Esophagus muscularis mucosa (tissue), 4 donors: ENCODE results near the gene NFATC2IP. TPM values are rescaled to one million over a fixed set of nuclear protein-coding genes. Genes with fewer than 3 reads are reported as not detected.
A peak's percentile ranks its signal among the peaks of the same experiment; 100 is the strongest.

Source experiments
- DNase-seq: peaks from one replicate; pipeline ENCODE4 v3.0.0-alpha.2; 2017; ENCODE audit errors: extremely low spot score
- H3K27ac ChIP-seq, 4 donors: fragments of 200-600 bp; sonication (generic); replicated peaks in 1 of 4; 1 replicate in 3 of 4; 2 replicates in 1 of 4; pipeline ENCODE4 v1.5.1; 2016 to 2019; ENCODE audit warnings: mild to moderate bottlenecking in 1 of 4
- H3K27me3 ChIP-seq, 4 donors: fragments of 200-600 bp; sonication (generic); one replicate each; pipeline versions ENCODE4 v1.5.1 to v1.6.0; 2016 to 2019
- H3K36me3 ChIP-seq, 4 donors: fragments of 200-600 bp; sonication (generic); one replicate each; pipeline ENCODE4 v1.5.1; 2016 to 2019
- H3K4me1 ChIP-seq, 4 donors: fragments of 200-600 bp; sonication (generic); one replicate each; pipeline ENCODE4 v1.5.1; 2016 to 2019
- H3K4me3 ChIP-seq, 4 donors: fragments of 200-600 bp; sonication (generic); 1 replicate in 2 of 4; 2 replicates in 2 of 4; pipeline ENCODE4 v1.5.1; 2016 to 2019; ENCODE audit warnings: mild to moderate bottlenecking in 4 of 4, moderate library complexity in 1 of 4
- H3K9me3 ChIP-seq, 4 donors: fragments of 200-600 bp; sonication (generic); 1 replicate in 3 of 4; 2 replicates in 1 of 4; pipeline ENCODE4 v1.5.1; 2016 to 2019
- EP300 ChIP-seq: sonication (generic); formaldehyde crosslinking; IDR thresholded peaks from one replicate; pipeline ENCODE4 v1.6.1; 2017; ENCODE audit warnings: antibody characterized with exemption
- POLR2A ChIP-seq: fragments of 450-650 bp; IDR thresholded peaks from one replicate; pipeline ENCODE4 v1.6.1; 2017; ENCODE audit warnings: antibody characterized with exemption, moderate library complexity, mild to moderate bottlenecking, low read depth
- POLR2AphosphoS5 ChIP-seq, 2 donors: sonication (generic); formaldehyde crosslinking; IDR thresholded peaks; one replicate each; pipeline ENCODE4 v1.6.1; 2017; ENCODE audit warnings: antibody characterized with exemption in 2 of 2
- WGBS: methylation state at CpG from one replicate; pipeline ENCODE4 v1.1.5; 2018; 5-methylcytosine and 5-hydroxymethylcytosine counted together
- intact Hi-C: fragments of 100-400 bp; cut with DNase I; formaldehyde crosslinking; loops from one replicate; pipeline ENCODE4 v1.15.1; 2023
- total RNA-seq, 4 donors: library from RNA; depleted of rRNA; stranded (reverse); fragments of >200 nt; gene quantifications; one replicate each; pipeline versions ENCODE4 v1.1.0 to v1.2.1, GENCODE V29; 2016
- TF ChIP-seq, protein P1 (sequence below), 3 experiments: fragments of 200-600 bp in 2 of 3; fragments of 450-650 bp in 1 of 3; sonication (generic) in 2 of 3; IDR thresholded peaks; one replicate each; pipeline ENCODE4 v1.5.1; 2017 to 2019; ENCODE audit warnings: antibody characterized with exemption in 3 of 3, mild to moderate bottlenecking in 2 of 3, moderate library complexity in 1 of 3

NFATC2IP gene
- total RNA-seq, 4 donors from 2014 or later, result 15.6 to 30.3 (median 20.3) TPM

GRCh38 chr16:28982949-28983348, 32.2 kb downstream of the NFATC2IP start:
- intact Hi-C loops, result no loop called here
- Histone ChIP-seq H3K27ac (no peak overlapping the region), H3K36me3 (peaks cover 49 to 100% (median 98%) of the 10 kb centered on the region in 4 donors), H3K27me3 (no peaks in the 10 kb centered on the region), H3K4me1 (no peaks in the 10 kb centered on the region), H3K4me3 (no peak overlapping the region), H3K9me3 (peaks cover 0 to 11% (median 5%) of the 10 kb centered on the region in 4 donors)
- DNase-seq, result no peak
- 96% methylated on average over 7 of the region's 11 CpGs for WGBS
- TF ChIP-seq EP300, result no peak
- no peak for TF ChIP-seq POLR2AphosphoS5 (IDR thresholded peaks at IDR 0.05)
- no peak for TF ChIP-seq POLR2A

GRCh38 chr16:28983644-28984043, 32.9 kb downstream of the NFATC2IP start:
- peaks cover 50 to 100% (median 98%) of the 10 kb centered on the region in 4 donors for H3K36me3 ChIP-seq
- DNase-seq, result no peak
- no peaks in the 10 kb centered on the region for H3K27me3 ChIP-seq
- no peak overlapping the region for H3K27ac ChIP-seq
- H3K4me3 ChIP-seq, result no peak overlapping the region
- 98% methylated on average over 9 of the region's 18 CpGs for WGBS
- no peaks in the 10 kb centered on the region for H3K4me1 ChIP-seq
- TF ChIP-seq, protein P1, sequence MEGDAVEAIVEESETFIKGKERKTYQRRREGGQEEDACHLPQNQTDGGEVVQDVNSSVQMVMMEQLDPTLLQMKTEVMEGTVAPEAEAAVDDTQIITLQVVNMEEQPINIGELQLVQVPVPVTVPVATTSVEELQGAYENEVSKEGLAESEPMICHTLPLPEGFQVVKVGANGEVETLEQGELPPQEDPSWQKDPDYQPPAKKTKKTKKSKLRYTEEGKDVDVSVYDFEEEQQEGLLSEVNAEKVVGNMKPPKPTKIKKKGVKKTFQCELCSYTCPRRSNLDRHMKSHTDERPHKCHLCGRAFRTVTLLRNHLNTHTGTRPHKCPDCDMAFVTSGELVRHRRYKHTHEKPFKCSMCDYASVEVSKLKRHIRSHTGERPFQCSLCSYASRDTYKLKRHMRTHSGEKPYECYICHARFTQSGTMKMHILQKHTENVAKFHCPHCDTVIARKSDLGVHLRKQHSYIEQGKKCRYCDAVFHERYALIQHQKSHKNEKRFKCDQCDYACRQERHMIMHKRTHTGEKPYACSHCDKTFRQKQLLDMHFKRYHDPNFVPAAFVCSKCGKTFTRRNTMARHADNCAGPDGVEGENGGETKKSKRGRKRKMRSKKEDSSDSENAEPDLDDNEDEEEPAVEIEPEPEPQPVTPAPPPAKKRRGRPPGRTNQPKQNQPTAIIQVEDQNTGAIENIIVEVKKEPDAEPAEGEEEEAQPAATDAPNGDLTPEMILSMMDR (IDR thresholded peaks at IDR 0.05), result no peak
- no peak for TF ChIP-seq POLR2A
- TF ChIP-seq EP300, result no peak
- TF ChIP-seq POLR2AphosphoS5 (IDR thresholded peaks at IDR 0.05), result no peak
- peaks cover 0 to 11% (median 5%) of the 10 kb centered on the region in 4 donors for H3K9me3 ChIP-seq
- intact Hi-C loops, result no loop called here

DNA sequence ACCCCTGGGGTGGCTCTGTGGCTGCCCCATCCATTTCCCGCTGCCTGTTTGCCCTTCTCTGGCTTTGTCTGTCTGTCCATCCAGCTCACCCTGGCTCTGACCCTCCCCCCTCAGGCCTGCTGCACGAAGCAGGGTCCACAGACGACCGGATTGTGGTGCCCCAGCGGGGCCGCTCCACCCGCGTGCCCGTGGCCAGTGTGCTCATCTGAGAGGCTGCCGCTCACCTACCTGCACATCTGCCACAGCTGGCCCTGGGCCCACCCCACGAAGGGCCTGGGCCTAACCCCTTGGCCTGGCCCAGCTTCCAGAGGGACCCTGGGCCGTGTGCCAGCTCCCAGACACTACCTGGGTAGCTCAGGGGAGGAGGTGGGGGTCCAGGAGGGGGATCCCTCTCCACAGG, 33.4 kb downstream of the NFATC2IP start:
- Histone ChIP-seq H3K4me1 (no peaks in the 10 kb centered on the region), H3K9me3 (peaks cover 0 to 11% (median 5%) of the 10 kb centered on the region in 4 donors), H3K27me3 (no peaks in the 10 kb centered on the region), H3K4me3 (no peak overlapping the region), H3K36me3 (peaks cover 51 to 100% (median 96%) of the 10 kb centered on the region in 4 donors), H3K27ac (no peak overlapping the region)
- TF ChIP-seq EP300 (no peak), POLR2A (no peak), POLR2AphosphoS5 (IDR thresholded peaks at IDR 0.05) (no peak)
- TF ChIP-seq, protein P1 (IDR thresholded peaks at IDR 0.05), result no peak
- intact Hi-C loops, result no loop called here
- WGBS, result 74% methylated on average over 11 of the region's 12 CpGs
- DNase-seq, result no peak

GRCh38 chr16:28984619-28985135, 33.9 kb downstream of the NFATC2IP start, which contains the start of gene LAT:
TSS of gene LAT (plus strand) at chr16:28985052. CDS start at chr16:28985418, 366 bp downstream.
- intact Hi-C loops, result no loop called here
- H3K4me1 ChIP-seq, result no peaks in the 10 kb centered on the region
- H3K4me3 ChIP-seq, result peak within 1 kb of the TSS; percentile 7 to 37 (median 8)
- TF ChIP-seq EP300, result no peak
- no peak for TF ChIP-seq POLR2A
- no peak for TF ChIP-seq POLR2AphosphoS5 (IDR thresholded peaks at IDR 0.05)
- TF ChIP-seq, protein P1 (IDR thresholded peaks at IDR 0.05), result no peak
- DNase-seq, result no peak
- no peaks in the 10 kb centered on the region for H3K27me3 ChIP-seq
- H3K27ac ChIP-seq, result no peak within 1 kb of the TSS
- H3K9me3 ChIP-seq, result peaks cover 0 to 11% (median 5%) of the 10 kb centered on the region in 4 donors
- H3K36me3 ChIP-seq, result peaks cover 45 to 100% (median 94%) of the 10 kb centered on the region in 4 donors
- no CpG with 5 or more reads among the region's 24 CpGs for WGBS

GRCh38 chr16:28985211-28986041, 34.7 kb downstream of the NFATC2IP start:
- H3K4me1 ChIP-seq, result no peaks in the 10 kb centered on the region
- peaks cover 0 to 11% (median 5%) of the 10 kb centered on the region in 4 donors for H3K9me3 ChIP-seq
- H3K36me3 ChIP-seq, result peaks cover 40 to 100% (median 91%) of the 10 kb centered on the region in 4 donors
- H3K27me3 ChIP-seq, result no peaks in the 10 kb centered on the region
- TF ChIP-seq POLR2AphosphoS5 (IDR thresholded peaks at IDR 0.05) (no peak), EP300 (no peak), POLR2A (no peak)
- TF ChIP-seq, protein P1 (IDR thresholded peaks at IDR 0.05), result no peak
- intact Hi-C loops, result no loop called here
- 96% methylated on average over 6 of the region's 19 CpGs for WGBS
- peak overlapping the region; percentile 7 to 37 (median 8) for H3K4me3 ChIP-seq
- DNase-seq, result no peak
- H3K27ac ChIP-seq, result no peak overlapping the region
